ENCODE data around the gene PCDHGA2.
"Not testable (repeated sequence)": the region's sequence is repeated elsewhere in the genome, so short reads cannot be mapped to it uniquely, and the experiment has no call there.

PCDHGA2 gene

DNA sequence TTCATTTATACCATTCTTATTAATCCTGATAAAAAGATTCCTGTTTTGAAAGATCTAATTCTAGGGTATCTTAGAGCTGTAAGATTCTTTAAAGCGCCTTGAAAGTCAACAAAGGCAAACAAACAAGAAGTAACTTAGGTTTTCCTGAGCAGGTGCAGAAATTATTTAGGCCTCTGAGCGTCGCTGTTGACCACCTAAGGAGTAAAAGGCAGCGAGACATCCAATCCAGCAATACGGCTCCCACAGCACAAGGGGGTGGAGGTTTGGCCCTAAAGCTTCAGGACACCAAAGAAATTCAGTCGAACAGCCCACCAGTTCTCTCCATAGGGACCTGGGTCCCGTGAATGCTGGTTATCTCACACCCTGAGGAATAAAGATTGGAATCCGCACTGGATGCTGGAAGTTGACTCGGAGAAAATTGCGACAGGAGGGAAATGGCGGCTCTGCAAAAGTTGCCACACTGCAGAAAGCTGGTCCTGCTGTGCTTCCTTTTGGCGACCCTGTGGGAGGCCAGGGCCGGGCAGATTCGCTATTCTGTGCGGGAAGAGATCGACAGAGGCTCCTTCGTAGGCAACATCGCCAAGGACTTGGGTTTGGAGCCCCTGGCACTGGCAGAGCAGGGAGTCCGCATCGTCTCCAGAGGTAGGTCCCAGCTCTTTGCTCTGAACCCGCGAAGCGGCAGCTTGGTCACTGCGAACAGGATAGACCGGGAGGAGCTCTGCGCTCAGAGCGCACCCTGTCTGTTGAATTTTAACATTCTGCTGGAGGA lies at the start of gene PCDHGA2:
PCDHGA2 (plus strand) TSS at position 223 of the 769 bp plus-strand sequence.
- DNase-seq, result no peak

DNA sequence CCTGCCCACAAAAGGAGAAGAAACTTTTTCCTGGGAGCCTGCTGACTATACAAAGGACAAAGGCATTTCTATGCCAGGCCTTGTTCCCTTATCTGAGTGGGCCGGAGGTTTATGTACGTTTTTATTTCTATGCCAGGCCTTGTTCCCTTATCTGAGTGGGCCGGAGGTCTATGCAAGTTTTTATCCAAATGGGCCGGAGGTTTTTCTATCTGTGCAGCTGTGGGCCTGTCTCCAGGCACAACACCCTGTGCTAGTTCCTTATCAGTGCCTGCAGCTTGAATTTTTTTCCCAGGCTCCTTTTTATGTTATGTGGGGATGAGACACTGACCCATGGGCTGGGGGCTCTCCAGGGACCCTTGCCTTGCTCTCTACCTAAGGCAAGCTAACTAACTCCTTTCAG lies 40.2 kb upstream of the PCDHGA2 start:
- DNase-seq, result no peak

DNA sequence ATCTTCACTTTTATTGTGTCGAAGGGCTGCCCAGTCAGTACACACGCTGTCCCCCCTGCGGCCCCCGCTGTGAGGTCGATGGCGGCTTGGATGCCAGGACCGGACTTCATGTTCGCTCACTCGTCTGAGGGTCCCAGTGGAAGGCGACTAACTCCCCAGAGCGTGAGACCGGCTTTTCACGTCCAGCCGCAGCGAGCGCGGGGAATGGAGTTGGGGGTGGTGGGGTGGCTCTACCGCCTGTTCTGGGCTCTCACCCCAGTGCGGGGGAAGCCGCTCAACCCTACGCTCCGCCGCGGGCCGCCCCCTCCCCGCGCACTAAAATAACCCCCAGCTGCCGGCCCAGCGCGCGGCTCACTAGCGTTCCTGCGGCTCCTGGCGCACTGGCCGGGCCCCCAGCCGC lies 34.8 kb upstream of the PCDHGA2 start, which contains the start of gene SLC25A2:
SLC25A2 (minus strand) TSS at position 294 of the 400 bp plus-strand sequence; CDS start at position 110, 184 bp downstream.
- DNase-seq, result no peak

DNA sequence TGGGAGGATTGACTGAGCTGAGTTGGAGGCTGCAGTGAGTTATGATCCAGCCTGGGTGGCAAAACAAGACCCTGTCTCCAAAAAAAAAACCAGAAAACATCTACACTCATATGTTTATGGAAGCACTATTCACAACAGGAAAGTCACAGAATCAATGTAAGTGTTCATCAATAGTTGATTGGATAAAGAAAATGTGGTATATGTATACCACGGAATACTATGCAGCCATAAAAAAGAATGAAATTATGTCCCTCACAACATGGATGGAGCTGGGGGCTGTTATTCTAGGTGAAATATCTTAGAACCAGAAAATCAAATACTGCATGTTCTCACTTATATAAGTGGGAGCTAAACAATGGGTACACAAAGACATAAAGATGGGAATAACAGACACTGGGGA lies 31.9 kb upstream of the PCDHGA2 start:
- DNase-seq, result no peak

DNA sequence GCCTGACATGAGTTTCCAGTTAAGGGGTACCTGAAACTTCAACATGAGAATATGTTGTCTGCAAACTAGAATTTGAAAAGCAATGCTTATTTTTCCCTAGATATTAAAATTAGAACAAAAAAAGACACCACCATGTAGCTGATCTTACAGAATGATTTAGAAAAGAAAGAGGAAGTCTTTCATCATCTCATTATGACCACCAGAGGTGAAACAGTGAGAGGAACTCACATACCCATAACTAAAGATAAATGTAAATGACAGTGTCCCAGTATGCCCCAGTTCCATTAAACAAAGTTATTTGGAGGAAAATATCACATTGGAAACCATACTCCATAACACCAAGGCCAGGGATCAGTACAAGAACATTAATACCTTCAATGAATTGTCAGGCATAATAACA lies 24.8 kb upstream of the PCDHGA2 start:
- no peak for DNase-seq

DNA sequence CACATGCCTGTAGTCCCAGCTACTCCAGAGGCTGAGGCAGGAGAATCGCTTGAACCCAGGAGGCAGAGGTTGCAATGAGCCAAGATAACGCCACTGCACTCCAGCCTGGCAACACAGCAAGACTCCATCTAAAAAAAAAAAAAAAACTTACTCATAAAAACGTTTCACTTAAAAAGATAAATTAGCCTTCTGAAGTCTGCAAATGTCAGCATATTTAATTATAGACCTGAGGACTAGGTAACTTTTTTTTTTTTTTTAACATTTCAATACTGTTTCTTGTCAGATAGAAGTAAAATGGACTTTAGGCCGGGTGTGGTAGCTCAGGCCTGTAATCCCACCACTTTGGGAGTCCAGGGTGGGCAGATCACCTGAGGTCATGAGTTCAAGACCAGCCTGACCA lies 21.6 kb upstream of the PCDHGA2 start:
- not testable (repeated sequence) for DNase-seq

DNA sequence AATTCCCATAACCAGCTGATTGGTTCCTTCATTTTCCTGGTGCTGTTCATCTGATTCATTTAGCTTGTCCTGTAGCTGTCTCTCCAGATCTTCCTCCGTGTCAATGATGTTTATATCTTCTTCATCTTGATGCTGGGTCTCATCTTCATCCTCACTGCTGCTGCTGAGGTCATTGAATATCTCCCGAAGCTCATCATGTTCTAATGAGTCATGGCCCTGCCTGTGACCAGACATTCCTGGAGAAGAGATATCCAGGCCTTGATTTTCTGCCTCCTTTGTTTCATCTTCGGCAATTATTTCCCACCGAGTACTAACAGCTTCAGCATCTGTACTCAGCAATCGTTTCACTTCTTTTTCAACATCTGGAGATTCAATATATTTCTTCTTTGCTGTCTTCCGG lies 19.4 kb upstream of the PCDHGA2 start:
- DNase-seq, result no peak

DNA sequence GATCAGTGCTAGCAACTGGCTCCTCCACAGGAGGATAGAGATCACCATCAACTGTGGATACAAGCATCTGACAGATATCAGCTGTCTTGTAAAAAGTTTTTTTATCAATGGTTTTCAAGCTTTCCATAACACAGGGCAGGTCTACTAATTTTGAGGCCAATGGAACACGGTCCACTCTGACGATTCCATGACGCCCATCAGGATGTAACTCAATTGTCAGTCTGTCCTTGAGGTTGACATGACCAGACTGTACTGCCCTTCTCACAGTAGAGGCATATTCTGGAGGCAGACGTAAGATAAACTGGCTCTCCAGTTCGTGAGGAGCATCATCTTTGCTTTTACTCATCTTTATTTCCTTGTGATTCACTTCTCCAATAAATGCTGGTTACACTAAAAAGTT lies 18.9 kb upstream of the PCDHGA2 start:
- no peak for DNase-seq

DNA sequence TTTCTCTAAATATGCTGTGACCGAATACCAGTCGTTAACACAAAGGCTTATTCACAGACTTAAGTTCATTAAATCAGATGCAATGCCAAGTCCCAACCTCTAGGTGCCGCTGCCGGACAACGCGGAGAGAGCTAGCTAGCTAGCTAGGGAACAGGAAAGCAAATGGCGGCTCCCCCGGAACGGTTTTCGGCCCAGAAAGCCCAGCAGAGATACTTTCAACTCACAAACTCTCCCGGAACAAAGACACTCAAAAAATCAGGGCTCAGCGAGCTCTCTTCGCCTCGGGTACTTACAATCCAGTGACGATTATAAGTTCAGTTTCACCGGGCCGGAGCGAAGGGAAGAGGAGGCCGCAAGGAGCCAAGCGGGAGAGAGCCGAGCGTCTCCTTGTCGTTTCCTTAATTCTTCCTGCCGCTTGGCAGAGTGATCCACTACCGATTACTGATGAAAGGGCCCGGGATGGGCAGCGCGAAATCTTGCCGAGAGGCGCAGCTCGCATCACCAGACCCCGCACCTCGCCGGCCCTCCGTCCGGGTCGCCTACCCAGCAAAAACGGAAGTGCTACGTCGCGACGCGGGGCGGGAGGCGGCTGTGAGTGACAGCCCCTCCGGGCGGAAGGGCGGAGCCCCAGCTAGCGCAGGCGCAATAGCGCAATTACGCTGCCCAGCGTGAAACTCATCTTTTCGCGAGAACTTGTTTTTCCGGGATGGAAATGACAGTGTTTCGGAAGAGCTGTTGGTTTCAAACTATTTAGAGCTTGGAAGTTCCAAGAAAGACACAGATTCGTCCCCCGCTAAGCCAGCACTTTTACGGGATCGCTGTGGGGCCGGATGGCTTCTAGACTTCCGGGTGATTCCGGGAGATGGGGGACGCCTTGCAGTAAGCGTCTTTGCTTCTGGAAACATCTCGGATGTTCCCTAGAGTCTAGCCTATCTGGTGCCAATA lies 18.1 kb upstream of the PCDHGA2 start, which contains the start of gene TAF7:
TAF7 (minus strand) TSS at position 560 of the 945 bp plus-strand sequence. CDS start 740 bp downstream, outside the sequence.
- peak; percentile 62 for DNase-seq

DNA sequence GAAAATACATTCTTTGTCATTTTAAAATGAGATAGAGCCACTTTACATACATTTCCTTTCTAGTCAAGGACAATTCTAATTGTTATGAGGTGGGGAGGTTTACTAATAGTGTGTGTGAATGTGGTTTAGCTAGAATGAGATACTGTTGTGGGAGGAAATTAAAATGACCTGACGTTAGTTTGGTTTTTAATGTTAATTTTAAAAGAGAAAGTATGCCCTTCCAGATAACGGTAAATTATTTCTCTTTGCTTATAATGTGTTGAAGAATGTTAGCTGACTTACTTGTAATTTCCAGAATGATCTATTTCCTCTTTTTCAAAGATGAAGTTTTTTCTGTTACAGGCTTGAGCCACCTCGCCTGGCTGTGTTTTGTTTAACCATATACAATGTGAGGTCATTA lies 16.3 kb upstream of the PCDHGA2 start:
- DNase-seq, result no peak

DNA sequence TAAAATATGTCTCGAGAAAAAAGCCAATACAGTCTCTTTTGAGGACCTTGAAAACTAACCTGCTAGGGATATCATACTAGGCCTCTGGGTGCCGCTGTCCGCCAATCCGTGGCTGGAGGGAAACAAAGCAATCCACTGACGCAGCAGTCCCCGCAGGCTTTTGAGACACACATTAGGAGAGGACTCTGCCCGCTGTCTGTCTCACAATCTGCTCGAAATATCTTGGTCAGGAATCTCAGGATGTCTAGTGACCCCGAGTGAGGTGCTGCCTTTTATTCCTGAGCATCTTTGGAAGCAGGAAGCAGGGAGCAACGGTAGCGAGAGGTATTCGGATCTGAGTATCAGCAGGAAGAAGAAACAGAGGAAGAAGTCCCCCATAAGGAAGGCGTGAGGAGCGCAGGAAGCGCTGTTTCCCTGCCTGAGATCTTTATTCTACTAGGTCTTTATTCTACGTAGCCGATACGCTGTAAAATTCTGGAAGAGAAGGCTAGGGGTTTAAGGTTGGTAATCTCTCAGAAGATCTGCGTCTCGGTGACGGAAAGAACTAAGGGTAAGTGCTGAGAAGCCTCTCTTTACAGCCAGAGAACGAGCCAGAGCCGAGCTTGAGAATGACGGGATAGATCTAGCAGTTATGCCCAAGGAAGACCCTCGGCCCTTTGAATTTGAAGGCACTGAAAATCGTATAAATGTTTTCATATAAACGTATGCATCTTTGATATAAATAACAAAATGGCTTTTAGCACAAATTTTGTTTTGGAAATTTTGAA lies 12.3 kb upstream of the PCDHGA2 start:
- peak; percentile 67 for DNase-seq

DNA sequence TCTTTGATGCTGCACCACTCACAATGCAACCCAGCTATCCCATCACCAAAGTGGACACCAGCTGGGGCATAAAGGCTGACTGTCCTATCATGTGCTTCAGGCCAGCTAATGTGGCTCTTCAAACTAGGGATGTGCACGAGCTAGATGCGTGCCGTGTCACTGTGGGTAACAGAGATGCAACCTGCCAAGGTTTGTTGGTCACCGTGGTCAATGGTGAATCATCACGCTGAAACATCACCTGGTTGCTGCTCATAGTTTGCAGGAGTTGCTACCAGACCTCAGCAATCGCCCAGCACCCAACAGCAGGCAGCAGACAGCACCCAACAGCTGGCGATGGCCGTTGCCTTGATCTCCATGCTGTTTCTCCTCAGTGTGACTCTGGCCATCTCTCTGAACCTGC lies 10.3 kb upstream of the PCDHGA2 start:
- DNase-seq, result no peak

DNA sequence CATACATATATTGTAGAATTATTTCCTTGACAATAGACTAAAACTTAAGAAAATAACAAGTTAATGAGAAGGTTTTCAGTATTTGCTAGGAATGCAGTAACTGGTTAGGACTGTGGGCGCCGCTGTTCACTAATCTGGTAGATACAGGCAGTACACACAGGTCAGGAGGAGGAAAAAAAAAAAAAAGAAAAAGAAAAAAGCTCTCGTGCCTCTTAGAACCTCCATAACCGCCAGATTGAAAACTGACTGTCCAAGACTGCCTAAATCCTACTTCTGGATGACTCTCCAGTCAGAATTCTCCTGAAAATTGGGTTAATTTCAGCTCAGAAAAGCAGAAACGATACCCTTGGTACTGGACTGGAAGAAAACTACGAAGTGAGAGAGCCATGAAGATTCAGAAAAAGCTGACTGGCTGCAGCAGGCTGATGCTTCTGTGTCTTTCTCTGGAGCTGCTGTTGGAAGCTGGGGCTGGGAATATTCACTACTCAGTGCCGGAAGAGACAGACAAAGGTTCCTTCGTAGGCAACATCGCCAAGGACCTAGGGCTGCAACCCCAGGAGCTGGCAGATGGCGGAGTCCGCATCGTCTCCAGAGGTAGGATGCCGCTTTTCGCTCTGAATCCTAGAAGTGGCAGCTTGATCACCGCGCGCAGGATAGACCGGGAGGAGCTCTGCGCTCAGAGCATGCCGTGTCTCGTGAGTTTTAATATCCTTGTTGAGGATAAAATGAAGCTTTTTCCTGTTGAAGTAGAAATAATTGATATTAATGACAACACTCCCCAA lies 8.1 kb upstream of the PCDHGA2 start, which contains the start of gene PCDHGA1:
PCDHGA1 (plus strand) TSS at position 216 of the 782 bp plus-strand sequence.
- DNase-seq, result no peak

DNA sequence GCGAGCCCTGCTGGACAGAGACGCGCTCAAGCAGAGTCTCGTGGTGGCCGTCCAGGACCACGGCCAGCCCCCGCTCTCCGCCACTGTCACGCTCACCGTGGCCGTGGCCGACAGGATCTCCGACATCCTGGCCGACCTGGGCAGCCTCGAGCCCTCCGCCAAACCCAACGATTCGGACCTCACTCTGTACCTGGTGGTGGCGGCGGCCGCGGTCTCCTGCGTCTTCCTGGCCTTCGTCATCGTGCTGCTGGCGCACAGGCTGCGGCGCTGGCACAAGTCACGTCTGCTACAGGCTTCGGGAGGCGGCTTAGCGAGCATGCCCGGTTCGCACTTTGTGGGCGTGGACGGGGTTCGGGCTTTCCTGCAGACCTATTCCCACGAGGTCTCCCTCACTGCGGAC lies 6.0 kb upstream of the PCDHGA2 start:
- not testable (repeated sequence) for DNase-seq

DNA sequence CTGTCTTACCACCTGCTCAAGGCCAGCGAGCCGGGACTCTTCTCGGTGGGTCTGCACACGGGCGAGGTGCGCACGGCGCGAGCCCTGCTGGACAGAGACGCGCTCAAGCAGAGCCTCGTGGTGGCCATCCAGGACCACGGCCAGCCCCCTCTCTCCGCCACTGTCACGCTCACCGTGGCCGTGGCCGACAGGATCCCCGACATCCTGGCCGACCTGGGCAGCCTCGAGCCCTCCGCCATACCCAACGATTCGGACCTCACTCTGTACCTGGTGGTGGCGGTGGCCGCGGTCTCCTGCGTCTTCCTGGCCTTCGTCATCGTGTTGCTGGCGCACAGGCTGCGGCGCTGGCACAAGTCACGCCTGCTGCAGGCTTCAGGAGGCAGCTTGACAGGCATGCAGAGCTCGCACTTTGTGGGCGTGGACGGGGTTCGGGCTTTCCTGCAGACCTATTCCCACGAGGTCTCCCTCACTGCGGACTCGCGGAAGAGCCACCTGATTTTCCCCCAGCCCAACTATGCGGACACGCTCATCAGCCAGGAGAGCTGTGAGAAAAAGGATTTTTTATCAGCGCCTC lies 2.3 kb downstream of the PCDHGA2 start:
- DNase-seq, result not testable (repeated sequence)

DNA sequence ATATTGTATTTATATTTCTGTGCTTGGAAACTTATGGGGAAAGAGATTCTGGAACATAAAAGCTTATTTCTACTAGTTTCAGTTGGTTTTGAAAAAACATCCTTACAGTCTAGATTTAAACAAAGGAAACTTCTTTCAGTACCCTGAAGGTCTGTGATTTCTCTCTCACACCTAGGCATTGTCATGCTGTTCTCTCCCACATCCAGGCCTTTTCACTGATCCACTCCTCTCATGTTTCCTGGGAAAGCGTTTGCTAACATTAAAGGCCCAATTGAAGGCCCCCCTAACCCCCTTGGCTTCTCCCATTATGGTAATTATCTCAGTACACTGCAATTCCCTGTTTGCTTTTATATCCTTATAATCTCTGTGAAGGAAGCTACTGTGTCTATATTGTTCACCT lies 4.2 kb downstream of the PCDHGA2 start:
- DNase-seq, result no peak

DNA sequence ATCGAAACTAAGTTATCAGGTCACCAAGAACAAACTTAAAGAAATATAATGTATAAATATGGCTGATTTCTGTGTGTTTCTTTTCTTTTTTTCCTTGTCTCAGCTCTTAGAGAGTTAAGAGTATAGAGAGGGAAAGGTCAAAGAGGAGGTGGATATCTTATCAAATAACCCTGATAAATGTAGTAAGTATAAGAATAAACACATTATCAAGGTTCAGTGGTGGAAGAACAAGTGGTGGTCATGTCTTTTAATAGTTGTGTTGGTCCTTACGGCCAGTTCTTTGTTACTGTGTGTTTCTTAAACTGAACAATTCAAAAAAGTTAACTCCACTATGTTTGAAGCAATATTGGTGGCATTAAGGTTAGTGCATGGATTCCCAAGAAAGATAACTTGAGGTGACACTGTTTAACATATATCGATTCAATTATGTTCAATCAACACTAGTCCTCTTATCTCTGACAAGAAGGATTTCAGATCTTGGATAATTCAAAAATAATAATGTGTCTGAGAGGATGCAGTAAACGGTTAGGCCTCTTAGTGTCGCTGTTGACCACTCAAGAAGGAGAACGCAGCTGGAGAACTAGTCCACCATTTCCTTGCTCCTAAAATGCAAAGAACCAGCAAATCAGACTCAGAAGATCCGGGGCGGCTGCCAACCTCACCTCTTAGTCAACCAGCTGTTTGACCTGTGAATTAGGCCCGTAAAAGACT lies 4.8 kb downstream of the PCDHGA2 start, which contains the start of gene PCDHGA3:
PCDHGA3 (plus strand) TSS at position 588 of the 711 bp plus-strand sequence. CDS start 205 bp downstream, outside the sequence.
- no peak for DNase-seq

DNA sequence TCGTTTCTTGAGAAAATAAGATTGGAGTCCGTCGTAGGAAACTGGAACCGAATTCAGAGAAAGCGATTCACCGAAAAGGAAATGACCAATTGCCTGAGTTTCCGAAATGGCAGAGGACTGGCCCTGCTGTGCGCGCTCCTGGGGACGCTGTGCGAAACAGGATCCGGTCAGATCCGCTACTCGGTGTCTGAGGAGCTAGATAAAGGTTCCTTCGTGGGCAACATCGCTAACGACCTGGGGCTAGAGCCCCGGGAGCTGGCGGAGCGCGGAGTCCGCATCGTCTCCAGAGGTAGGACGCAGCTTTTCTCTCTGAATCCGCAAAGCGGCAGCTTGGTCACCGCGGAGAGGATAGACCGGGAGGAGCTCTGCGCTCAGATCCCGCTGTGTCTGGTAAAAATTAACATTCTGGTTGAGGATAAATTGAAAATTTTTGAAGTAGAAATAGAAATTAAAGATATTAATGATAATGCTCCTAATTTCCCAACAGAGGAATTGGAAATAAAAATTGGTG lies 5.4 kb downstream of the PCDHGA2 start:
- DNase-seq, result no peak

DNA sequence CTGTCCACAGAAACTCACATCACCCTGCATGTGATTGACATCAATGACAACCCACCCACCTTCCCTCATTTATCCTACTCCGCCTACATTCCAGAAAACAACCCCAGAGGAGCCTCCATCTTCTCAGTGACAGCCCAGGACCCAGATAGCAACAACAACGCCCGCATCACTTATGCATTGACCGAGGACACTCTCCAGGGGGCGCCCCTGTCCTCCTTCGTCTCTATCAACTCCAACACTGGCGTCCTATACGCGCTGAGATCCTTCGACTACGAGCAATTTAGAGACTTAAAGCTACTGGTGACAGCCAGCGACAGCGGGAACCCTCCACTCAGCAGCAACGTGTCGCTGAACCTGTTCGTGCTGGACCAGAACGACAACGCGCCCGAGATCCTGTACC lies 6.8 kb downstream of the PCDHGA2 start:
- DNase-seq, result no peak

DNA sequence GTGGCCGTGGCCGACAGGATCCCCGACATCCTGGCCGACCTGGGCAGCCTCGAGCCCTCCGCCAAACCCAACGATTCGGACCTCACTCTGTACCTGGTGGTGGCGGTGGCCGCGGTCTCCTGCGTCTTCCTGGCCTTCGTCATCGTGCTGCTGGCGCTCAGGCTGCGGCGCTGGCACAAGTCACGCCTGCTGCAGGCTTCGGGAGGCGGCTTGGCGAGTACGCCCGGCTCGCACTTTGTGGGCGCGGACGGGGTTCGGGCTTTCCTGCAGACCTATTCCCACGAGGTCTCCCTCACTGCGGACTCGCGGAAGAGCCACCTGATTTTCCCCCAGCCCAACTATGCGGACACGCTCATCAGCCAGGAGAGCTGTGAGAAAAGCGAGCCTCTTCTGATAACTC lies 7.5 kb downstream of the PCDHGA2 start:
- not testable (repeated sequence) for DNase-seq
